Measurements from ENCODE around the gene DYNC1H1. TPM values are rescaled to one million over a fixed set of nuclear protein-coding genes. Genes with fewer than 3 reads are reported as not detected.
A peak's percentile ranks its signal among the peaks of the same experiment; 100 is the strongest.

Gene DYNC1H1
- polyA plus RNA-seq, result 166 to 185 TPM (median 179 TPM) in 3 replicates
- polyA plus RNA-seq (2011; ENCODE audit: low read depth), result 369 TPM
- 99.9 and 122 TPM in 2 replicates for polyA plus RNA-seq (2011; cell fraction: cytosol; rRNA removed)
- 1,037 and 1,053 TPM in 2 replicates for polyA plus RNA-seq (2011; cell fraction: nucleus; rRNA removed)
- 207 and 398 TPM in 2 replicates for polyA plus RNA-seq (2012; ENCODE audit: low replicate concordance)
- 553 to 1,216 TPM (median 812 TPM) in 3 replicates for polyA minus RNA-seq
- 251 TPM for polyA minus RNA-seq (2011; cell fraction: cytosol; rRNA and poly(A)+ RNA removed)
- 1,725 and 2,247 TPM in 2 replicates for polyA minus RNA-seq (2011; cell fraction: nucleus; rRNA and poly(A)+ RNA removed)

GRCh38 chr14:101964297-101965180 is at the start of gene DYNC1H1:
TSS of gene DYNC1H1 (plus strand) at chr14:101964573. CDS start at chr14:101964692, 119 bp downstream.
- Histone ChIP-seq H2AFZ (ENCODE audit: control insufficient read depth, low read length) (peak within 1 kb of the TSS; percentile 81), H3K36me3 (ENCODE audit: control insufficient read depth in 2 of 2, extremely low read depth in 1 of 2, insufficient read depth in 2 of 2, low read length in 2 of 2) (peaks cover 4 to 12% of the 10 kb centered on the region in 2 experiments), H3K4me3 (ENCODE audit: control insufficient read depth in 2 of 3, extremely low read depth in 1 of 3, insufficient read depth in 2 of 3, low read depth in 1 of 3, low read length in 3 of 3) (peak within 1 kb of the TSS; percentile 90 to 95 (median 91)), H3K27me3 (ENCODE audit: control insufficient read depth, extremely low read depth, insufficient read depth, low read length) (no peaks in the 10 kb centered on the region), H3K4me2 (ENCODE audit: control insufficient read depth, extremely low read depth, insufficient read depth, low read depth, low read length) (peak within 1 kb of the TSS; percentile 93), H3K4me1 (ENCODE audit: control insufficient read depth, extremely low read depth, insufficient read depth, low read length) (peaks cover 26% of the 10 kb centered on the region), H3K79me2 (ENCODE audit: control insufficient read depth, insufficient read depth, low read length) (peaks cover 51% of the 10 kb centered on the region), H3K9me1 (ENCODE audit: control insufficient read depth, extremely low read depth, insufficient read depth, low read length) (peaks cover 3% of the 10 kb centered on the region), H3K9ac (ENCODE audit: control insufficient read depth, extremely low read depth, insufficient read depth, low read length) (peak within 1 kb of the TSS; percentile 81), H3K27ac (ENCODE audit: control insufficient read depth, insufficient read depth, low read length) (peak within 1 kb of the TSS; percentile 66), H3K9me3 (ENCODE audit: control insufficient read depth, low read depth, low read length) (no peaks in the 10 kb centered on the region), H4K20me1 (ENCODE audit: control insufficient read depth, extremely low read depth, insufficient read depth, low read length) (no peaks in the 10 kb centered on the region)
- TF ChIP-seq, protein P1, sequence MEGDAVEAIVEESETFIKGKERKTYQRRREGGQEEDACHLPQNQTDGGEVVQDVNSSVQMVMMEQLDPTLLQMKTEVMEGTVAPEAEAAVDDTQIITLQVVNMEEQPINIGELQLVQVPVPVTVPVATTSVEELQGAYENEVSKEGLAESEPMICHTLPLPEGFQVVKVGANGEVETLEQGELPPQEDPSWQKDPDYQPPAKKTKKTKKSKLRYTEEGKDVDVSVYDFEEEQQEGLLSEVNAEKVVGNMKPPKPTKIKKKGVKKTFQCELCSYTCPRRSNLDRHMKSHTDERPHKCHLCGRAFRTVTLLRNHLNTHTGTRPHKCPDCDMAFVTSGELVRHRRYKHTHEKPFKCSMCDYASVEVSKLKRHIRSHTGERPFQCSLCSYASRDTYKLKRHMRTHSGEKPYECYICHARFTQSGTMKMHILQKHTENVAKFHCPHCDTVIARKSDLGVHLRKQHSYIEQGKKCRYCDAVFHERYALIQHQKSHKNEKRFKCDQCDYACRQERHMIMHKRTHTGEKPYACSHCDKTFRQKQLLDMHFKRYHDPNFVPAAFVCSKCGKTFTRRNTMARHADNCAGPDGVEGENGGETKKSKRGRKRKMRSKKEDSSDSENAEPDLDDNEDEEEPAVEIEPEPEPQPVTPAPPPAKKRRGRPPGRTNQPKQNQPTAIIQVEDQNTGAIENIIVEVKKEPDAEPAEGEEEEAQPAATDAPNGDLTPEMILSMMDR (optimal IDR thresholded peaks at IDR 0.05 in 1 of 3, IDR thresholded peaks at IDR 0.05 in 1 of 3, conservative IDR thresholded peaks at IDR 0.05 in 1 of 3; ENCODE audit: extremely low read depth in 1 of 3, insufficient read depth in 2 of 3, low read length in 3 of 3), result no peak
- TF ChIP-seq EZH2 (IDR thresholded peaks at IDR 0.05; ENCODE audit: low read length), result no peak
- FAIRE-seq, result no peak
- DNase-seq (ENCODE audit: low read depth, low spot score), result peak; percentile 28
- dilution Hi-C loops (cut with MboI; ENCODE audit: extremely low pct_ligation_motif_present, low sequenced_read_pairs), result no loop called here

DNA sequence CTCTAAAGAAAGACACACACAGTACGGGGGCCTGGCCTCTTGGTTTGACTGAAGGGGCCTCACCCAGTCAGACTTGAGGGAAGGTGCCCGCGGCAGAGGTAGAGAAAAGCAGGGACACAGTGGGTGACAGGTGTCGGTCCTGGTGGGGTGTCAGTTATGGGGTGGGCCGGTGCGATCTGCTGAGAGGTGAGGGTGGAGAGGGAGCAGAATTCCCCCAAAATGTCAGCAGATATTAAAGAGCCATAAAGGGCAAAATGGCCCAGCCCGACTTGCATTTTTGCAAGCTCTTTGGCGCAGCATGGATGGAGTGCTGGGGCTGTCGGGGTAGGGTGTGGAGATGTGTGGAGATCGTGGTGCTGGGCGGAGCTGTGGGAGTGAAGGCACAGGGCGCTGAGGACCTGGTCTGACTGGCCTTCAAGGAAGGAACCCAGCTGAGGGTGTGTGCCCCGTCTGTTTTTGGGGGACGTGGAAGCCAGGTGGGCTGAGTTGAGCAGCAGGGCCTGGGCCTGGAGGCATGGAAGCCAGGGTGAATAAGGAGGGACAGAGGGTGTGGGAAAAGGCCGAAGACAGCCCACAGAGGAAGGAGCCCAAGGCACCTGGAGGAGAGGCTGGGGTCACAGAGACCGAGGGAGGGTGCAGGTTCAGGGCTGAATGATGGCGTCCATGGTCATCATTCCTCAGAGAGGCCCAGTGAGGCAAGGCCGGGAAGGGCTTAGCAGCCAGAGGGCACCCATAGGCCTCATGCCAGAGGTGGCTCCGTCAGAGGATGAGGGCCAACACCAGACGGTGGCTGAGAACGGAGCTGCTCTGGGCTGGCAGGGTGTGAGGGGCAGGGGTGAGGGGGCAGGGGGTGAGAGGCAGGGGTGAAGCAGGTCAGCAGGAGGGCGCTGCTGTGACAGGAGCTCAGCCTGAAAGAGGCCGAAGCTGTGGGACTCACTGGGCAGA is 48.2 kb upstream of the DYNC1H1 start:
- no peak for FAIRE-seq
- TF ChIP-seq EZH2 (IDR thresholded peaks at IDR 0.05; ENCODE audit: low read length), result no peak
- TF ChIP-seq, protein P1 (optimal IDR thresholded peaks at IDR 0.05 in 1 of 3, IDR thresholded peaks at IDR 0.05 in 1 of 3, conservative IDR thresholded peaks at IDR 0.05 in 1 of 3; ENCODE audit: extremely low read depth in 1 of 3, insufficient read depth in 2 of 3, low read length in 3 of 3), result no peak
- Histone ChIP-seq H3K36me3 (ENCODE audit: control insufficient read depth in 2 of 2, extremely low read depth in 1 of 2, insufficient read depth in 2 of 2, low read length in 2 of 2) (peaks cover 7 to 11% of the 10 kb centered on the region in 2 experiments), H3K4me3 (ENCODE audit: control insufficient read depth in 2 of 3, extremely low read depth in 1 of 3, insufficient read depth in 2 of 3, low read depth in 1 of 3, low read length in 3 of 3) (no peak overlapping the region), H3K9ac (ENCODE audit: control insufficient read depth, extremely low read depth, insufficient read depth, low read length) (no peak overlapping the region), H2AFZ (ENCODE audit: control insufficient read depth, low read length) (no peak overlapping the region), H3K9me1 (ENCODE audit: control insufficient read depth, extremely low read depth, insufficient read depth, low read length) (no peaks in the 10 kb centered on the region), H3K4me2 (ENCODE audit: control insufficient read depth, extremely low read depth, insufficient read depth, low read depth, low read length) (no peak overlapping the region), H3K27me3 (ENCODE audit: control insufficient read depth, extremely low read depth, insufficient read depth, low read length) (no peaks in the 10 kb centered on the region), H3K27ac (ENCODE audit: control insufficient read depth, insufficient read depth, low read length) (no peak overlapping the region), H3K79me2 (ENCODE audit: control insufficient read depth, insufficient read depth, low read length) (no peaks in the 10 kb centered on the region), H4K20me1 (ENCODE audit: control insufficient read depth, extremely low read depth, insufficient read depth, low read length) (no peaks in the 10 kb centered on the region), H3K9me3 (ENCODE audit: control insufficient read depth, low read depth, low read length) (no peaks in the 10 kb centered on the region), H3K4me1 (ENCODE audit: control insufficient read depth, extremely low read depth, insufficient read depth, low read length) (no peaks in the 10 kb centered on the region)
- DNase-seq (ENCODE audit: low read depth, low spot score), result no peak
- dilution Hi-C loops (cut with MboI; ENCODE audit: extremely low pct_ligation_motif_present, low sequenced_read_pairs), result no loop called here
